Body of pancreas (tissue), 4 donors: ENCODE results near the gene SLC29A1.

ENCODE experiments used
- CTCF ChIP-seq, 7 experiments: fragments of 450-650 bp in 4 of 7; fragments of 200-600 bp in 3 of 7; sonication (generic) in 3 of 7; IDR thresholded peaks; one replicate each; pipeline ENCODE4 v1.5.1; 2016 to 2019; ENCODE audit warnings: antibody characterized with exemption in 7 of 7
- POLR2A ChIP-seq, 3 donors: fragments of 450-650 bp; IDR thresholded peaks; one replicate each; pipeline ENCODE4 v1.6.1; 2016; ENCODE audit warnings: antibody characterized with exemption in 3 of 3, mild to moderate bottlenecking in 2 of 3

- TF ChIP-seq CTCF (IDR thresholded peaks at IDR 0.05) (no peak), POLR2A (IDR thresholded peaks at IDR 0.05) (no peak)
Observed at GRCh38 chr6:44199883-44200282, 23.5 kb upstream of the SLC29A1 start.
